Body of pancreas (tissue), 4 donors: ENCODE data around the gene TBL1XR1. TPM values are rescaled to one million over a fixed set of nuclear protein-coding genes. Genes with fewer than 3 reads are reported as not detected.

ENCODE experiments used
- ATAC-seq: fragments of 150-250 bp; one replicate; pipeline ENCODE4 v1.9.1; 2016
- DNase-seq, 4 donors: peaks; one replicate each; pipeline ENCODE4 v3.0.0-alpha.2; 2019
- H3K27ac ChIP-seq, 4 donors: fragments of 200-600 bp; sonication (generic); 1 replicate in 3 of 4; 2 replicates in 1 of 4; pipeline versions ENCODE4 v1.5.1 to v1.6.1; 2016 to 2019; ENCODE audit warnings: mild to moderate bottlenecking in 1 of 4, mixed read lengths in 1 of 4, moderate library complexity in 1 of 4
- H3K27me3 ChIP-seq, 2 donors: fragments of 200-600 bp; sonication (generic); one replicate each; pipeline ENCODE4 v1.6.0; 2016; ENCODE audit warnings: mild to moderate bottlenecking in 1 of 2
- H3K36me3 ChIP-seq, 2 donors: fragments of 200-600 bp; sonication (generic); replicated peaks in 1 of 2; 2 replicates each; pipeline ENCODE4 v1.5.1; 2016; ENCODE audit warnings: low read depth in 2 of 2; ENCODE audit not compliant: insufficient read depth in 1 of 2
- H3K4me1 ChIP-seq: fragments of 200-600 bp; sonication (generic); one replicate; pipeline ENCODE4 v1.6.0; 2016
- H3K4me3 ChIP-seq, 2 donors: fragments of 200-600 bp; sonication (generic); 1 replicate in 1 of 2; 2 replicates in 1 of 2; pipeline ENCODE4 v1.5.1; 2016 to 2019
- H3K9me3 ChIP-seq, 3 donors: fragments of 200-600 bp; sonication (generic); 1 replicate in 2 of 3; 2 replicates in 1 of 3; pipeline ENCODE4 v1.5.1; 2016
- POLR2A ChIP-seq, 3 donors: fragments of 450-650 bp; IDR thresholded peaks; one replicate each; pipeline ENCODE4 v1.6.1; 2016; ENCODE audit warnings: antibody characterized with exemption in 3 of 3, mild to moderate bottlenecking in 2 of 3
- WGBS, 2 donors: methylation state at CpG; one replicate each; pipeline ENCODE4 v1.1.5; 2017; 5-methylcytosine and 5-hydroxymethylcytosine counted together
- intact Hi-C: fragments of 100-400 bp; cut with DNase I; formaldehyde crosslinking; loops from one replicate; pipeline ENCODE4 v1.15.1; 2023
- total RNA-seq, 2 donors: library from RNA; depleted of rRNA; stranded (reverse); fragments of >200 nt; gene quantifications; one replicate each; pipeline ENCODE4 v1.1.0, GENCODE V29; 2016
- TF ChIP-seq, protein P1 (sequence below), 7 experiments: fragments of 450-650 bp in 4 of 7; fragments of 200-600 bp in 3 of 7; sonication (generic) in 3 of 7; IDR thresholded peaks; one replicate each; pipeline ENCODE4 v1.5.1; 2016 to 2019; ENCODE audit warnings: antibody characterized with exemption in 7 of 7

Gene TBL1XR1
- total RNA-seq, 2 donors from 2014 or later: 34.3 to 57.9 TPM

DNA sequence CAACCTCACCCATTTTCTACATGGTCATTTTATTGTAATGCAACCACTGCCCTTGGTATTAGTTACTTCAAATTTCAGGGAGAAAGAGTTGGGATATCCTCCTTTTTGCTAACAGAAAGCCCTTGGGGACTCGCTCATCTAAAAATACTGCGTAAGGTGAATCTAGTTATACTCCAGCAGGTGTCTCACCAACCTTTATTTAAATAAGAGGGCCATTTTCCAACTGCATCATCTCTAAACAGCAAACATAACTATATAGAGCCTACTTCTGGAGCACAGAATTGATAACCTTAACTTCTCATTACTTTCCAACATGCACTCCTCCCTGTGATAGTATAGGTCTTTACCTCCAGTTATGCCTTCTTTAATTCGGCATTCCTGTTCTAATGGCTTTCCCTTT lies 77.5 kb downstream of the TBL1XR1 start:
- no peaks in the 10 kb centered on the region for H3K27me3 ChIP-seq
- 67 to 93% methylated on average over 3 of the region's 3 CpGs for WGBS, 2 donors
- TF ChIP-seq, protein P1, sequence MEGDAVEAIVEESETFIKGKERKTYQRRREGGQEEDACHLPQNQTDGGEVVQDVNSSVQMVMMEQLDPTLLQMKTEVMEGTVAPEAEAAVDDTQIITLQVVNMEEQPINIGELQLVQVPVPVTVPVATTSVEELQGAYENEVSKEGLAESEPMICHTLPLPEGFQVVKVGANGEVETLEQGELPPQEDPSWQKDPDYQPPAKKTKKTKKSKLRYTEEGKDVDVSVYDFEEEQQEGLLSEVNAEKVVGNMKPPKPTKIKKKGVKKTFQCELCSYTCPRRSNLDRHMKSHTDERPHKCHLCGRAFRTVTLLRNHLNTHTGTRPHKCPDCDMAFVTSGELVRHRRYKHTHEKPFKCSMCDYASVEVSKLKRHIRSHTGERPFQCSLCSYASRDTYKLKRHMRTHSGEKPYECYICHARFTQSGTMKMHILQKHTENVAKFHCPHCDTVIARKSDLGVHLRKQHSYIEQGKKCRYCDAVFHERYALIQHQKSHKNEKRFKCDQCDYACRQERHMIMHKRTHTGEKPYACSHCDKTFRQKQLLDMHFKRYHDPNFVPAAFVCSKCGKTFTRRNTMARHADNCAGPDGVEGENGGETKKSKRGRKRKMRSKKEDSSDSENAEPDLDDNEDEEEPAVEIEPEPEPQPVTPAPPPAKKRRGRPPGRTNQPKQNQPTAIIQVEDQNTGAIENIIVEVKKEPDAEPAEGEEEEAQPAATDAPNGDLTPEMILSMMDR (IDR thresholded peaks at IDR 0.05): no peak
- TF ChIP-seq POLR2A (IDR thresholded peaks at IDR 0.05): no peak
- no peak overlapping the region for H3K27ac ChIP-seq
- H3K4me1 ChIP-seq: peaks cover 37% of the 10 kb centered on the region
- no peaks in the 10 kb centered on the region for H3K9me3 ChIP-seq
- no peak for DNase-seq
- ATAC-seq: no peak
- intact Hi-C loops: no loop called here
- no peaks in the 10 kb centered on the region for H3K36me3 ChIP-seq
- H3K4me3 ChIP-seq: no peak overlapping the region

DNA sequence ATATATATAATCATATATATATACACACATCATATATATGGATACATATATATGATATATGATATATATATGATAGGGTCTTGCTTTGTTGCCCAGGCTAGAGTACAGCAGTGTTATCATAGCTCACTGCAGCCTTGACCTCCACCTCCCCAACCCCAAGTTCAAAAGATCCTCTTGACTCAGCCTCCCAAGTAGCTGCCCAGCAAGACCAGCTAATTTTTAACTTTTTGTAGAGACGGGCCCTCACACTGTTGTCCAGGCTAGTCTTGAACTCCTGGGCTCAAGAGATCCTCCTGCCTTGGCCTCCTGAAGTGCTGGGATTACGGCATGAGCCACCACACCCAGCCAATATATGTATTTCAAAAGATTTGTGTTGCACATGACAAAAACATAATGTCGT lies 83.0 kb downstream of the TBL1XR1 start:
- peaks cover 26% of the 10 kb centered on the region for H3K4me1 ChIP-seq

DNA sequence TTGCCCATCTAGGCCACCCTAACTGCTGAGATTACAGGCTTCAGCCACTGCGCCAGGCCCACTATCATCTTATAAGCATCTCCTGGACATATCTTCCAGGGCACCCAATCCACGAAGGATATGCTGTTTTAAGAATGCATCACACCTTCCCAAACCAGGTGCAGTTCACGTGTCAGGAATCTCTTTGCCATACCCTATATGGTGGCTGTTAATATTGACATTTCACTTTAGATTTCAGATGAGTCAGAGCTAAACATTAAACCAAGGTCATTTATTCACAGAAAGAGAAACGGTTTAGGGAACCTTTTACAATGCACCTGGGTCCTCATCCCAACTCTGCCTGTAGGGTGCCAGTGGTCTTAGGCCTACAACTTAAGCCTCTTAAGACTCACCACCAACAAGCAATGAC lies 85.7 kb downstream of the TBL1XR1 start:
- WGBS, 2 donors: 48% methylated on average over 4 of the region's 4 CpGs
- Histone ChIP-seq H3K27ac (no peak overlapping the region), H3K4me1 (peaks cover 21% of the 10 kb centered on the region), H3K4me3 (no peak overlapping the region), H3K9me3 (no peaks in the 10 kb centered on the region), H3K36me3 (no peaks in the 10 kb centered on the region), H3K27me3 (no peaks in the 10 kb centered on the region)
- TF ChIP-seq, protein P1 (IDR thresholded peaks at IDR 0.05): no peak
- TF ChIP-seq POLR2A (IDR thresholded peaks at IDR 0.05): no peak
- intact Hi-C loops: no loop called here
- no peak for ATAC-seq
- no peak for DNase-seq

More for the DNA sequence above, 83.0 kb downstream of the TBL1XR1 start:
- H3K27ac ChIP-seq: no peak overlapping the region
- H3K4me3 ChIP-seq: no peak overlapping the region
- no peaks in the 10 kb centered on the region for H3K27me3 ChIP-seq
- WGBS, 2 donors: 55 to 62% methylated on average over 3 of the region's 3 CpGs
- no peak for TF ChIP-seq POLR2A (IDR thresholded peaks at IDR 0.05)
- TF ChIP-seq, protein P1 (IDR thresholded peaks at IDR 0.05): no peak
- intact Hi-C loops: no loop called here
- ATAC-seq: no peak
- H3K9me3 ChIP-seq: no peaks in the 10 kb centered on the region
- DNase-seq: no peak
- no peaks in the 10 kb centered on the region for H3K36me3 ChIP-seq

DNA sequence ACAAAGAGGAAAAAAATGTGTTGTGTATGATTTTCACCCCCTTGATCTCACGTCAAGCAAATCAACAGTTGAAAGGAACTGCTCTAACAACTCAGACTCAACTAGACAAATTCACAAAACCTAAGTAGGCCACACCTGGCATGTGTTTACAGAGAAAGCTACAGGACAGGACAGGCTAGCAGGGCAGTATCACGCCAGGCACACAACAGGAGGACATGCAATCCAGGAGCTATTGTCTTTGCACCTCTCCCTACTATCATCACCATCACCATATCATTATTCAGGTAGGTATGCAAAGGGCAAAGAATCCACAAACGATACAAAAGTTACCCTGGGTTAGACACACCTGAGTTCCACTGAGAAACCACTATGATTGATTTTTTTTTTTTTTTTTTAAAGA lies 86.4 kb downstream of the TBL1XR1 start:
- intact Hi-C loops: no loop called here
- TF ChIP-seq POLR2A (IDR thresholded peaks at IDR 0.05): no peak
- TF ChIP-seq, protein P1 (IDR thresholded peaks at IDR 0.05): no peak
- H3K9me3 ChIP-seq: no peaks in the 10 kb centered on the region
- DNase-seq: no peak
- peaks cover 26% of the 10 kb centered on the region for H3K4me1 ChIP-seq
- H3K36me3 ChIP-seq: no peaks in the 10 kb centered on the region
- no peak for ATAC-seq
- no peaks in the 10 kb centered on the region for H3K27me3 ChIP-seq
- H3K4me3 ChIP-seq: no peak overlapping the region
- no peak overlapping the region for H3K27ac ChIP-seq
- WGBS, 2 donors: 55 to 64% methylated on average over 3 of the region's 3 CpGs

DNA sequence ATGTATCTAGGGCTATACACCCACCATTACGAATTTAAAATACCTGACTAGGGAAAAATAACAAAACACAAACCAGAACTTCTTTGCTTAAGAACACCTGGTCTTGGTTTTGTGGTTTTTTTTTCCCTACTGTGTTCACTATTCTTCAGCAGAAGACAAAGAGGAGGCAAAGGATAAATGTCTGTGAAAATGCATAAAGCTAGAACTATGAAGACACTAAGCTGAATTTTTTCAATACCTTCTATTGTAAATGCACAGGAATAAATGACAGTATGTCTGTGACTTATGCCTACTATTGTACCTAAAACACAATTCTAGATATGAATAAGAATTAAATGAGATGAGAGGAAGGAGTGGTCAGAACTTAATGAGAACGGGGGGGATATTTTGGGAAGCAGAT lies 86.9 kb downstream of the TBL1XR1 start:
- no peak for ATAC-seq

More for the DNA sequence above, 86.9 kb downstream of the TBL1XR1 start:
- H3K4me1 ChIP-seq: peaks cover 31% of the 10 kb centered on the region
- WGBS, 2 donors: 78 to 80% methylated on average over 2 of the region's 2 CpGs
- no peaks in the 10 kb centered on the region for H3K27me3 ChIP-seq
- intact Hi-C loops: no loop called here
- H3K27ac ChIP-seq: no peak overlapping the region
- H3K4me3 ChIP-seq: no peak overlapping the region
- no peak for DNase-seq
- H3K9me3 ChIP-seq: no peaks in the 10 kb centered on the region
- H3K36me3 ChIP-seq: no peaks in the 10 kb centered on the region
- TF ChIP-seq, protein P1 (IDR thresholded peaks at IDR 0.05): no peak
- no peak for TF ChIP-seq POLR2A (IDR thresholded peaks at IDR 0.05)
